Activated T-helper 9 cell treated with anti-CD3 and anti-CD28 coated beads, Interleukin-2, amount 50 U/mL, for 16 hours (primary cell): ENCODE results near the gene CPXM2.

ENCODE experiments used
- DNase-seq: peaks from one replicate; pipeline ENCODE4 v3.0.0-alpha.2; 2020; ENCODE audit warnings: low read depth

Gene CPXM2

GRCh38 chr10:123869020-123869414, 22.6 kb downstream of the CPXM2 start:
- no peak for DNase-seq

DNA sequence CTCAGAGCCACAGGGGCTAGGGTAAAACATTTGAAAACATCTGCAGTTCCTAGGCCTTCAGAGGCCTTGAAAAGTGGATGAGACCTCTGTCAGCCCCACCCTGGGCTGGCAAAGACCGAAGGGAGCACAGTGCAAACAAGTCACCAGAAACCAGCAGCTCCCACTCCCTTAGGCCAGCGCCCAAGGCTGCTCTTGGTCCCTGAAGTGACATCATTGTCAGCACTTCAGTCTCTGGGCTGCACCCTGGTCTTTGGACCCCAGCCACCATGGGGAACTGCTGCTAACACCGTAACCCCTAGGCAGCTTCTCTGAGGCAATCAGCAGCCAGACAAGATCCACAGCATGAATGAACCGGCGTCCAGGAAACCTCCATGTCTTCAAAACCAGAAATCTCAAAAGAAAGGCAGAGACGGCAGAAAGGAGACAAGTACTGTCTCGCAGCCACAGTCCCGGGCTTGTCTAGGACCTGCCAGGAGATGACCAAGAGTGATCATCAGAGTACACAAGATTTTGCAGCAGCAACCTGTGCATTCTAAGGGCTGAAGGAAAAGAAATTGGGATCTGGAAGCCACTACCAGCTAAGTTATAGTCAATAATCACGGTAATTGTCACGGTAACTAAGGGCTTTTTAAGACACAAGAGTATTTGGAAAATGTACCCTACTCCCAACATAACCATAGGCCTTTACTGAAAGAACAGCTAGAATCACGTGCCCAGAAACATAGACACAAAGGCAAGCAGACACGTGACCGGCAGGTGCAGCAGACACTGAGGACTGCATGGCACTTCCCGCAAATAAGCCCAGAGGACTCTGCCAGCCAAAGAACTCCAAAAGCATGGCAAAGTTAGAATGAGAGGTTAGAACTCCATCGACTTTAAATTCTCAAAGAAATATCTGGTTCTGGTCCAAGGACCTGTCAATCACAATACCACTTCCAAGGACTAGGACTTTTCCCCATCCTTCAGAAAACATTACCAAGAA, 23.3 kb downstream of the CPXM2 start:
- no peak for DNase-seq

- DNase-seq = no peak
These were observed 25.7 kb downstream of the CPXM2 start for GRCh38 chr10:123865880-123866279.

DNA sequence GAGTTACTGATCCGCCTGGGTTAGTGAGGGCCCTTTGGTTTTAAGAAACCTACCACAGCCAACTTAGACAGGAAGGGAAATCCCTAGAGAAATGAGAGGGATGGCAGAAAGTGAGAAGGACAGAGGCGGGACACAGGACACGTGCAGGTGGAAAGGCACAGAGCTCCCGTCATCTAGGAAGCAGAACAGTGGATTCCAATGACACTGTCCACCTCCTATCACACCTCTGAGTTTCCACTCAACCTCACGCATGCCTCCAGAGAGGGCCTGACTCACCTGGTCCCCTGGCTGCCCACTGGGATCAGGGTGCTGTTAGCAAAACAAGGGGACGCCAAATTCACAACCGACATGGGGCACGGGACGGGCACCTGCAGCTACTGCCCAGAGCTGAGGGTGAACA, 26.3 kb downstream of the CPXM2 start:
- no peak for DNase-seq

DNA sequence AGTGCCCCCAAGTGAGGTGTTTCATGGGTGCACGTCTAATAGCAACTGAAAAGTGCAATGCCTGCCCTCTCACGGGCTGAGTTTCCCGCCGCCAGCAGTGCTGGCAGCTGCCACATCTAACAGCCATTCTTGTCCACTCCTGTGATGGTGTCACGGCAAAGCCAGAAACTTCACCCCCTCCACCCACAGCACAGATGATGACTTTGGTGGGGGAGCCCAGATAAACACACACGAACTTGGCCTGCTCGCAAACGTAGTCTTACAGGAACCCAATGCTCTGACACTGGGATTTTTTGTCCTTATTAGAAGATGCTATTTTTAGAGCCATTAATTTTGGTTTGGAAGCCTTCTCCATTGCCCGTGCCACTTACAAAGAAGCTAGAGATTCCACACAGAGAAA, 26.7 kb downstream of the CPXM2 start:
- DNase-seq = no peak

DNA sequence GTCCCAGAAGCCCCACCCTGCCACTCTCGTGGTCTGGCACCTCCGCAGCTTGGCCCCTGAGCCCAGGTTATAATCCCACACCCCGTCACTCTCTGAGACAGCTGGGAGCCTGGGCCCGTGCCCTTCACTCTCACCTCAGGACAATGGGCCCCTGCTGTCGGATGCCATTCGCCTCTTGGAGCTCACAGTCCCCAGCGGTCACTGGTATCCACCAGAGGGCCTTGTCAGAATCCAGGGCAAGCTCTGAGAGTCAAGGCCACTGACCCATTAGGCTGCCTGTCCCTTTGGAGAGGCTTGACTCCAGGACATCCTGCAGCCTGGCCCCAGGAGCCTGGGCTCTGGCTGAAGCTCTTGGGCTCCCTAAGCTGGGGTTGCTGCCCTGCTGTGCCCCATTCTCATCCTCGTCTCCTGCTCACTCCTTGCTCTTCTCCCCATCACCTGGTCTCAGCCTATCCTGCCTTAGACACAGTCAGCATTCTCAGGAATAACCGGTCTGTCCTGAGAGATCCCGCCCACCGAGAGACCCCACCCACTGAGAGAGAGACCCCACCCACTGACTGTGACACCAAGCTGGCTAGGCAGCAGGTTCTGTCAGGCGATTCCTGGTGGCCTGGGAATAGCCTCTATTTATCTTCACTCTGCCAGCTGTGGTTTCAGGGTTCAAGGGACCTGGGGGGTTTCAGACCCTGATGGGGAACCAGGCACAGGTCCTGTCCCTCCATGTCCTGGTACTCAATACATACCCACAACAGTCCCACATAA, 27.7 kb downstream of the CPXM2 start:
- no peak for DNase-seq

DNA sequence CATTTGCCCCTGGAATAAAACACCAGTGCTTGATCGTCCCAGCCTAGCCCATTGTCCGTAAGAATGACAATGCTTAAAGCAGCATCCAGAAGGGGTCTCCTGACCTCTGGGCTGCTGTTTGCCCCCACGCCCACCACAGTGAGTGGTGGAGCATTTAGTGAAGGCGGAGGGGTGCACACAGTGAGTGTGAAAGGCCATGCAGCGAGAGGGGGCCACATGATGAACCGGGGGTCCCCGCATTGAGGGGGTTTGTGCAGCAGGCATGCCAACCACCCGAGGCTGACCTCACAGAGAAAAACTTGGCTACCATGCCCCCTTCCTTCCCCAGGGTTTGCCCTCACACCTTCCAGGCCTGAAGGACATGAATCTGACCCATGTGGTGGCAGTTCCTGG, 28.4 kb downstream of the CPXM2 start:
- no peak for DNase-seq

- no peak for DNase-seq
These were observed 29.0 kb downstream of the CPXM2 start for GRCh38 chr10:123862421-123863182.

- DNase-seq = no peak
These were observed 30.8 kb downstream of the CPXM2 start for GRCh38 chr10:123860856-123861255.

GRCh38 chr10:123860209-123860608, 31.4 kb downstream of the CPXM2 start:
- no peak for DNase-seq

DNA sequence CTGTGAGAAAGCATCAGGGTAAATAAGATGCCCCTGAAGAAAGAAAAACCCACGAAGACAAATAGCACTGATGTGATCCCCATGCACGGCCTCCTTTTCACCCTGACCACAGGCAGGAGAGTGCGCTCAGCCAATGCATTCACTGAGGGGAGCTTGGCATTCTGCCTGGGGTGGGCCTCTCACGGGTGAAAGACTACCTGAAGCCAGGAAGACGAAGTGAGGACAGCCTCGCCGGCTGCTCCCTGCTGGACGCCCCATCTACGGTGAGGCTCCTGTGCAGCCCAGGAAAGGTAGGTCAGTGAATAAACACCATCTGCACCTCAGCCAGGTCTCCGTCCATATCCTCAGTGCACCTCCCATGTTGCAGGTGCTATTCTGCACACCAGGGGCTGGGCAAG, 32.0 kb downstream of the CPXM2 start:
- no peak for DNase-seq

- DNase-seq = no peak
These were observed 32.5 kb downstream of the CPXM2 start for GRCh38 chr10:123858907-123859652.

GRCh38 chr10:123858077-123858681, 33.4 kb downstream of the CPXM2 start:
- DNase-seq = no peak

GRCh38 chr10:123857616-123858015, 34.0 kb downstream of the CPXM2 start:
- DNase-seq = no peak

DNA sequence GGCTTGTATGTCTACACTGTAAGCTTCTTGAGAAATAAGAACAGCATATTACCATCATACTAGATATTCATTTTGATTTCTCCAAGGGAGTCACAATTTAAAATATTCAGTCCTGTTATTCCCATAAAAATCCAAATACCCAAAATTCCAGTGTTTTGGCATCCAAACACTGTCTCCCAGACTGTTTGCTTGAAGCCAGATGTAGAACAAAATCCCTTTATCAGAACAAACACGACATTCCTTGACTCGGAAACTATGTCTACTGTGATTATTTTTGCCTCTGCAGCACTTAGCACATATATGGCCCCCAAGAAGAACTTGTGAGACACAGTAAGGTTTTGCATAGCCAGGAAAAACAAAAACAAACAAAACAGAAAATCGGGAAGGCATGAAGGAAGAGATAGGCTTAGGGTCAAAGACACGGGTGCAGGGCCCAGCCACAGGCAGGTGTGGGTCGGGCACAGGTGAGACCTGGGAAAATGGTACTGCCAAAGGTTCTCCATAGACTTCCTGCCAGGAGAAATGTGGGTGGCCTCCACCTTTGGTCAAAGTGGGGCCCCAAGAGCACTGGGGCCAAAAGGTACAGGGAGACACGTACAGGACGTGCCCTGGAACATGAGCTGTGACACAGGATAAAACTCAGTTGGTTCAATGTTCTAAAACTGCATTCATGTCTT, 36.5 kb downstream of the CPXM2 start:
- no peak for DNase-seq

DNA sequence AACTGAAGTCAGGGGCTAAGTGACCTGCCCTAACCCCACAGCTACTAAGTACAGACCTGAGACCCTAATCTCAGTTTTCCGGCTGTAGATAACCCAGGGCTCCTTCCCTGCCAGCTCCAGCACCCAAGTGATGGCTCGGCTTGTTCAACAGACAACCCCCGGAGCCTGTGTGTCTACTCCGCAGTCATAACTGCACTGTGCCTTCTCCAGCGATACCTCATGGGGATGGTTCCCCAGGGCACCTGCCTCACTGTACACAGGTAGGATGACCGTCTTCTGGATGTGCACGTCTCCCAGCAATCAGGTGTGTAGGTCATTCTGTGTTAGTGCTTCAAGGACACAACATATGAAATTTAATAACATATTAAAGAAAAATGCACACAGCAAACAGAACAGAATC, 37.1 kb downstream of the CPXM2 start:
- no peak for DNase-seq

GRCh38 chr10:123854003-123854402, 37.6 kb downstream of the CPXM2 start:
- DNase-seq = no peak

DNA sequence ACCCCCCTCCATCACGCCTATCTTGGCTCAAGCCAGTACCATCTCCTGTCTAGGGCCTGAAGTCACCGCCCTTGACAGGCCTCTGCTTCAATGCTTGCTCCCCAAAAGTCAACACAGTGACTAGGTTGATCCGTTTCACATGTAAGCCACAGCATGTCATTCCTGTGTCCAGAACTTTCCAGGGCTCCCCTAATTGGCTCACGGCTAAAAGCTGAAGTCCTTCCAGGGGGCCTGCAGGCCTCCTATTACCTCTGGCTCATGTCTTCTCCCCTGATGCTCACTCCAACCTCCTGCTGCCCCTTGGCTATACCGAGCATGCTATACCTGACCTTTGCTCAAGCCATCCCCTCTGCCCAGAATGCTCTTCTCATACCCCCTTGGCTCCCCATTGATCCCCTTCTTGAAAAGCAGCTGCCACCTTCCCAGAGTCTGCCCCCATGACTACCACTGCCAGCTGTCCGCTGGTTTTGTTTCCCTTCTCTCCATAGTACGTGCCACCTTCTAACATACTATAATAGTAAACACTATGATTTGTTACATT, 39.1 kb downstream of the CPXM2 start:
- DNase-seq = no peak

DNA sequence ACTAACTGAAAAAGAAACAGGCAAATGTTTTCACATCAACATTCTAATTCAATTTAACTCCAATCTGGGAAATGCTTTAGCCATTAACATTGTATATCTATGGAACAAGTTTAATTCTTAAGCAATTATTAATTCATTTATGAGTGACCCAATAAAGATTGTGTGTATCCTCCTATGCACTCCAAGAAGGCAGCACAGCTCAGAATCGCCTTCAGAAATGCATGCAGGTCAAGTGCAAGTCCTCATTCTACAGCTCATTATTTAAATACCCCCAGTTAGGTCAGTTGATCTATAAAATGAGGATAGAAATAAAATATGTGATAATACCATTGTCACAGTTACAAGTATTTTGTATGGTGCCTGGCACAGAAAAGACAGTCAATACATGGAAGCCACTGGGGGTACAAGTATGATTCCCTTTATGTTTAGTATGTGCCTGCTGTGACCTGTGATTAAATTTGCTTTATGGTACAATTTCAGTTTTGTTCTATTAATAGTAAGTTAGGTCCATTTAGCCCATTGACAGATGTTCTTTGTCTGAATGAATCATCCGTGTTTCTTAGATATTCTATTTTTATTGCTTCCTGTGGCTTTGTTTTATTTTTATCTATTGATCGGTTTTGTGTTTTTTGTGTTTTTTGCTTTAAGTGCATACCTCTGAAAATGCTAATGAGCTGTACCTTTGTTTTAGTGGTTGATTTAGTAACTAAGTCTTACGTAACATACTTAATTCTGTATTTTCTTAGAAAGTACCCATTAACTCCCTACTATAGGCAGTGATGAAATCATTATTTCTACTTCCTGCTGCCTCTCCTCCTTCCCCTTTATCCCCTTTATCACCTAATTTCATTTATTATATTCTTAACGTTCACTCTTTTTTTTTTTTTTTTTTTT, 42.8 kb downstream of the CPXM2 start:
- no peak for DNase-seq
